Ramos (cell line): ENCODE results near the gene P2RX7.

Source experiments
- in situ Hi-C: fragments of 300-500 bp; cut with MboI; formaldehyde crosslinking; loops from one replicate; pipeline ENCODE4 v1.14.3; 2022; ENCODE audit warnings: low sequenced_read_pairs; ENCODE audit not compliant: unreplicated experiment

The P2RX7 gene

GRCh38 chr12:121167232-121167820 lies 34.6 kb downstream of the P2RX7 start:
- in situ Hi-C loops = no loop called here

GRCh38 chr12:121167951-121168350 lies 35.3 kb downstream of the P2RX7 start:
- in situ Hi-C loops = no loop called here

- in situ Hi-C loops = no loop called here
Measured at GRCh38 chr12:121170151-121170550, 37.5 kb downstream of the P2RX7 start.

GRCh38 chr12:121170611-121171260 lies 38.1 kb downstream of the P2RX7 start:
- in situ Hi-C loops = no loop called here

- in situ Hi-C loops = no loop called here
Measured at GRCh38 chr12:121172145-121172544, 39.5 kb downstream of the P2RX7 start.

- in situ Hi-C loops = no loop called here
Measured at GRCh38 chr12:121175383-121176119, 42.9 kb downstream of the P2RX7 start.

- in situ Hi-C loops = no loop called here
Measured at GRCh38 chr12:121176826-121177529, 44.3 kb downstream of the P2RX7 start.

- in situ Hi-C loops = no loop called here
Measured at GRCh38 chr12:121181181-121181580, 48.5 kb downstream of the P2RX7 start.

- in situ Hi-C loops = no loop called here
Measured at GRCh38 chr12:121182222-121182893, 49.7 kb downstream of the P2RX7 start.

GRCh38 chr12:121184425-121184824 lies 51.7 kb downstream of the P2RX7 start:
- in situ Hi-C loops = no loop called here

GRCh38 chr12:121184984-121185889 lies 52.6 kb downstream of the P2RX7 start:
- in situ Hi-C loops = no loop called here

GRCh38 chr12:121186826-121187225 lies 54.1 kb downstream of the P2RX7 start:
- in situ Hi-C loops = no loop called here

- in situ Hi-C loops = no loop called here
Measured at GRCh38 chr12:121187501-121187900, 54.8 kb downstream of the P2RX7 start.

- in situ Hi-C loops = no loop called here
Measured at GRCh38 chr12:121188227-121188626, 55.6 kb downstream of the P2RX7 start.

- in situ Hi-C loops = no loop called here
Measured at GRCh38 chr12:121189131-121189530, 56.5 kb downstream of the P2RX7 start.

GRCh38 chr12:121189619-121190155 lies 57.0 kb downstream of the P2RX7 start:
- in situ Hi-C loops = no loop called here

GRCh38 chr12:121190523-121191031 lies 57.9 kb downstream of the P2RX7 start:
- in situ Hi-C loops = no loop called here

GRCh38 chr12:121191151-121191550 lies 58.5 kb downstream of the P2RX7 start:
- in situ Hi-C loops = no loop called here

- in situ Hi-C loops = no loop called here
Measured at GRCh38 chr12:121196902-121197301, 64.2 kb downstream of the P2RX7 start.
